ENCODE measurements around the gene HK1. TPM values are rescaled to one million over a fixed set of nuclear protein-coding genes. Genes with fewer than 3 reads are reported as not detected.

The HK1 gene
- total RNA-seq, 1 experiment from 2014 or later: 98.8 TPM

DNA sequence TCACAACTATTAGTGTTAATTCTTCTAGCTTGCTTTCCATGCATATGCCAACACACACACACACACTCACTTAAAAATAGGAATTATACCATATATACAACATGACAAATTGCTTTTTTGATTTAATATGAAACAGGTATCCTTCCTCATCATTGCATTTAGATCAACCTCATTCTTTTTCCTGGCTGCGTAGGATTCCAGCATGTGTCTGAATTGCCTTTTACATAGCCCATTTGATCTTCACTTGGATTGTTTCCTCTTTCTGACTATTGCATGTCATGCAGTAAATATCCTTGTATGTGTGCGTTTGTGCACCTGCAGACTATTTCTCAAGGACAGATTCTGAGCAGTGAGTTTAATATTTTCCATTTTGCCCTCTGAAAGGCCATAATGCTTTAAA is 110.2 kb downstream of the HK1 start:
- Histone ChIP-seq H3K79me1 (ENCODE audit: insufficient read depth, low read depth, low read length, poor library complexity, severe bottlenecking) (no peaks in the 10 kb centered on the region), H2AFZ (ENCODE audit: low read length) (no peak overlapping the region), H3K27ac (ENCODE audit: insufficient read length, low read depth, low read length) (peak overlapping the region; percentile 24), H4K20me1 (ENCODE audit: control insufficient read depth, insufficient read depth, insufficient read length) (no peaks in the 10 kb centered on the region), H2BK120ac (ENCODE audit: low read depth, low read length, poor library complexity, severe bottlenecking) (no peak overlapping the region), H3K14ac (ENCODE audit: insufficient read depth, low read length) (no peak overlapping the region), H3K9me3 (ENCODE audit: control insufficient read depth, low read depth, low read length) (no peaks in the 10 kb centered on the region), H2BK15ac (ENCODE audit: low read depth, low read length) (no peak overlapping the region), H3K23ac (ENCODE audit: insufficient read length, low read depth, low read length) (no peak overlapping the region), H3K9ac (ENCODE audit: extremely low read depth, insufficient read length, low read length) (no peak overlapping the region), H3K4ac (ENCODE audit: low read depth, low read length) (no peak overlapping the region), H2BK20ac (ENCODE audit: low read depth, low read length, poor library complexity, severe bottlenecking) (no peak overlapping the region), H4K5ac (ENCODE audit: insufficient read length, low read depth, low read length) (no peak overlapping the region), H3K56ac (ENCODE audit: insufficient read length, low read depth, low read length) (no peak overlapping the region), H2BK5ac (ENCODE audit: insufficient read length, low read length) (no peak overlapping the region), H2BK12ac (ENCODE audit: insufficient read length, low read depth, low read length) (no peak overlapping the region), H2AK5ac (ENCODE audit: insufficient read length, low read length) (no peak overlapping the region), H3K27me3 (ENCODE audit: insufficient read depth, low read length) (no peaks in the 10 kb centered on the region), H4K8ac (replicated peaks; ENCODE audit: insufficient read length, low read depth, low read length) (no peak overlapping the region), H4K91ac (ENCODE audit: insufficient read length, low read depth, low read length) (no peak overlapping the region), H3K23me2 (ENCODE audit: insufficient read length, low read depth, low read length, poor library complexity, severe bottlenecking) (no peaks in the 10 kb centered on the region), H3K4me2 (ENCODE audit: insufficient read depth, insufficient read length, low read length) (no peak overlapping the region), H3K79me2 (ENCODE audit: insufficient read depth, low read length) (no peaks in the 10 kb centered on the region), H3K4me1 (ENCODE audit: insufficient read depth, low read length) (peaks cover 16% of the 10 kb centered on the region; the same call in 1 of the 2 replicates), H3K18ac (ENCODE audit: insufficient read length, low read depth, low read length) (no peak overlapping the region), H3T11ph (ENCODE audit: low read length) (no peak overlapping the region)
- DNase-seq: no peak
- Mint-ChIP-seq H3K36me3 (ENCODE audit: insufficient read depth in 1 of 3, low read depth in 3 of 3) (peaks cover 57 to 71% (median 58%) of the 10 kb centered on the region in 3 experiments), H3K27me3 (ENCODE audit: low read depth) (no peaks in the 10 kb centered on the region), H3K4me1 (peaks cover 33 to 37% of the 10 kb centered on the region in 2 experiments), H3K27ac (peak overlapping the region in 1 of 3 experiments; percentile 93; a peak in 3 of 7 replicates), H3K9me3 (no peaks in the 10 kb centered on the region), H3K4me3 (no peak overlapping the region)
- TF ChIP-seq, protein P1, sequence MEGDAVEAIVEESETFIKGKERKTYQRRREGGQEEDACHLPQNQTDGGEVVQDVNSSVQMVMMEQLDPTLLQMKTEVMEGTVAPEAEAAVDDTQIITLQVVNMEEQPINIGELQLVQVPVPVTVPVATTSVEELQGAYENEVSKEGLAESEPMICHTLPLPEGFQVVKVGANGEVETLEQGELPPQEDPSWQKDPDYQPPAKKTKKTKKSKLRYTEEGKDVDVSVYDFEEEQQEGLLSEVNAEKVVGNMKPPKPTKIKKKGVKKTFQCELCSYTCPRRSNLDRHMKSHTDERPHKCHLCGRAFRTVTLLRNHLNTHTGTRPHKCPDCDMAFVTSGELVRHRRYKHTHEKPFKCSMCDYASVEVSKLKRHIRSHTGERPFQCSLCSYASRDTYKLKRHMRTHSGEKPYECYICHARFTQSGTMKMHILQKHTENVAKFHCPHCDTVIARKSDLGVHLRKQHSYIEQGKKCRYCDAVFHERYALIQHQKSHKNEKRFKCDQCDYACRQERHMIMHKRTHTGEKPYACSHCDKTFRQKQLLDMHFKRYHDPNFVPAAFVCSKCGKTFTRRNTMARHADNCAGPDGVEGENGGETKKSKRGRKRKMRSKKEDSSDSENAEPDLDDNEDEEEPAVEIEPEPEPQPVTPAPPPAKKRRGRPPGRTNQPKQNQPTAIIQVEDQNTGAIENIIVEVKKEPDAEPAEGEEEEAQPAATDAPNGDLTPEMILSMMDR (conservative IDR thresholded peaks at IDR 0.05): no peak
- no CpG with 5 or more reads among the region's 2 CpGs for WGBS (ENCODE audit: extremely low coverage, insufficient read length, low lambda C conversion rate)

Measured in H9 (cell line).